Heart left ventricle (tissue), 16 donors: ENCODE data around the gene MSI1. TPM values are rescaled to one million over a fixed set of nuclear protein-coding genes. Genes with fewer than 3 reads are reported as not detected.

Experiments
- ATAC-seq, 4 donors: fragments of 200-7000 bp; cut with Tn5 transposase; one replicate each; pipeline ENCODE4 v1.9.1; 2020 to 2022; ENCODE audit warnings: moderate library complexity in 4 of 4, mild to moderate bottlenecking in 3 of 4, moderate number of reproducible peaks in 1 of 4
- DNase-seq, 5 donors: peaks; one replicate each; pipeline ENCODE4 v3.0.0-alpha.2; 2020
- H3K27ac ChIP-seq, 12 donors: fragments of 200-600 bp; sonication (generic) in 4 of 12; one replicate each; pipeline versions ENCODE4 v1.5.0 to v1.8.0; 2016 to 2022; ENCODE audit warnings: mild to moderate bottlenecking in 2 of 12
- H3K27me3 ChIP-seq, 9 donors: fragments of 200-600 bp; sonication (generic) in 2 of 9; one replicate each; pipeline versions ENCODE4 v1.5.1 to v1.8.0; 2016 to 2022; ENCODE audit warnings: mild to moderate bottlenecking in 3 of 9
- H3K36me3 ChIP-seq, 9 donors: fragments of 200-600 bp; sonication (generic) in 2 of 9; one replicate each; pipeline versions ENCODE4 v1.5.0 to v1.8.0; 2018 to 2022; ENCODE audit warnings: mild to moderate bottlenecking in 2 of 9
- H3K4me1 ChIP-seq, 12 donors: fragments of 200-600 bp; sonication (generic) in 4 of 12; one replicate each; pipeline versions ENCODE4 v1.5.0 to v1.8.0; 2016 to 2022; ENCODE audit warnings: mild to moderate bottlenecking in 3 of 12
- H3K4me3 ChIP-seq, 12 donors: fragments of 200-600 bp; sonication (generic) in 4 of 12; one replicate each; pipeline versions ENCODE4 v1.5.0 to v1.8.0; 2017 to 2022; ENCODE audit warnings: mild to moderate bottlenecking in 9 of 12, moderate library complexity in 4 of 12
- H3K9me3 ChIP-seq, 12 donors: fragments of 200-600 bp; sonication (generic) in 4 of 12; one replicate each; pipeline versions ENCODE4 v1.5.0 to v1.8.0; 2016 to 2022; ENCODE audit warnings: mild to moderate bottlenecking in 1 of 12
- CTCF ChIP-seq, 12 donors: fragments of 200-600 bp; sonication (generic) in 4 of 12; IDR thresholded peaks; one replicate each; pipeline versions ENCODE4 v1.5.0 to v1.8.0; 2018 to 2022; ENCODE audit warnings: antibody characterized with exemption in 12 of 12, mild to moderate bottlenecking in 5 of 12
- POLR2A ChIP-seq, 2 donors: fragments of 450-650 bp; IDR thresholded peaks; one replicate each; pipeline ENCODE4 v1.6.1; 2017; ENCODE audit warnings: antibody characterized with exemption in 2 of 2, mild to moderate bottlenecking in 2 of 2, moderate library complexity in 2 of 2
- WGBS, 4 donors: extraction: QIAGEN DNeasy Blood & Tissue Kit in 2 of 4; methylation state at CpG; one replicate each; pipeline versions ENCODE4 v1.1.5 to v1.1.7; 2013 to 2018; 5-methylcytosine and 5-hydroxymethylcytosine counted together
- intact Hi-C, 10 donors: fragments of 100-400 bp; cut with DNase I; formaldehyde crosslinking; loops; one replicate each; pipeline versions ENCODE4 v1.11.1 to v1.14.2; 2022
- polyA plus RNA-seq, 2 donors: library from polyadenylated mRNA; stranded (reverse); fragments of 200-250 nt; gene quantifications; one replicate each; pipeline ENCODE4 v1.2.3, GENCODE V29; 2013
- total RNA-seq, 9 donors: library from RNA; depleted of rRNA in 2 of 9; stranded (reverse); fragments of >200 nt in 2 of 9; fragmentation: NEBNext Ultra II Directional in 3 of 9; extraction: Animal tissue kit (Norgen Biotek cat#: 25700) in 3 of 9; gene quantifications; one replicate each; pipeline versions ENCODE4 v1.1.0 to v1.2.4, GENCODE V29; 2016 to 2023
- donor health status: ischemic (EF 13 %, LVEDD 7.1; RV severe dilation, severe dysfunction).
- donor health status: healthy with polysubstance abuse.
- donor health status: DM: no; HTN: yes; CAD: no.
- donor health status: DM: no; HTN: no; CAD: no.
- donor health status: ischemic (EF 25% LVEDD 6.9; RV normal size, moderate dysfunction).
- donor health status: ischemic (EF 25% LVEDD 5.7; RV mildly dilated, moderate dysfunction).
- donor health status: healthy.
- donor health status: DM: yes; HTN: yes; CAD: no.
- donor health status: ischemic (EF 35%, LVEDD 5.7; RV mildly dilated, moderate dysfunction).
- donor health status: nonischemic (EF 11% LVEDD 7.7; RV severe dilation, severe dysfunction).
- donor health status: DM: yes; HTN: yes; CAD: no.
- donor health status: PGD.
- donor health status: ischemic (EF 29% LVEDD 5.4; RV normal size, mild dysfunction).
- donor health status: nonischemic (EF 23%, LVEDD 6.1; RV moderate dilation, normal function).

MSI1 gene
- total and polyA plus RNA-seq, 11 donors: 2.1 to 8.7 (median 5.4) TPM

- H3K27ac ChIP-seq: no peak overlapping the region
- ATAC-seq: no peak
- H3K4me3 ChIP-seq: no peak overlapping the region
- DNase-seq: no peak
- peaks cover 0 to 11% (median 0%) of the 10 kb centered on the region in 9 donors for H3K36me3 ChIP-seq
- intact Hi-C loops: no loop called here
- 62 to 73% (median 64%) methylated on average over 16 to 19 of the region's 19 CpGs for WGBS, 4 donors
- peaks cover 0 to 24% (median 0%) of the 10 kb centered on the region in 9 donors for H3K27me3 ChIP-seq
- TF ChIP-seq POLR2A (IDR thresholded peaks at IDR 0.05): no peak
- TF ChIP-seq CTCF (IDR thresholded peaks at IDR 0.05): no peak
- H3K4me1 ChIP-seq: peaks cover 0 to 18% (median 4%) of the 10 kb centered on the region in 12 donors
- H3K9me3 ChIP-seq: no peaks in the 10 kb centered on the region
Measured at GRCh38 chr12:120358412-120359100, 10.4 kb downstream of the MSI1 start.

- intact Hi-C loops: loop anchor here in 2 of 10 donors (2.0 kb wide), 1 partner anchor 74 kb away; no protein-coding TSS in a partner anchor
- Histone ChIP-seq H3K36me3 (peaks cover 0 to 11% (median 0%) of the 10 kb centered on the region in 9 donors), H3K4me3 (no peak overlapping the region), H3K27me3 (peaks cover 0 to 17% (median 0%) of the 10 kb centered on the region in 9 donors), H3K4me1 (peaks cover 0 to 14% (median 4%) of the 10 kb centered on the region in 12 donors), H3K9me3 (no peaks in the 10 kb centered on the region), H3K27ac (peak overlapping the region in 1 of 12 donors; percentile 28)
- TF ChIP-seq CTCF (IDR thresholded peaks at IDR 0.05): no peak
- TF ChIP-seq POLR2A (IDR thresholded peaks at IDR 0.05): no peak
- ATAC-seq (no peak), DNase-seq (no peak)
- 77 to 91% (median 82%) methylated on average over 5 of the region's 5 CpGs for WGBS, 4 donors
Measured at GRCh38 chr12:120357104-120357503, 11.9 kb downstream of the MSI1 start.

GRCh38 chr12:120356567-120357030, 12.4 kb downstream of the MSI1 start:
- H3K9me3 ChIP-seq: no peaks in the 10 kb centered on the region
- peaks cover 0 to 11% (median 0%) of the 10 kb centered on the region in 9 donors for H3K36me3 ChIP-seq
- intact Hi-C loops: loop anchor here (1.0 to 2.0 kb wide), 2 partner anchors 74 kb away; no protein-coding TSS in a partner anchor
- H3K27ac ChIP-seq: peak overlapping the region in 1 of 12 donors; percentile 28
- TF ChIP-seq POLR2A (IDR thresholded peaks at IDR 0.05) (no peak), CTCF (IDR thresholded peaks at IDR 0.05) (peak; percentile 79 to 90 (median 84))
- WGBS, 4 donors: 42 to 54% (median 50%) methylated on average over 12 to 13 of the region's 13 CpGs
- H3K4me1 ChIP-seq: peaks cover 0 to 9% (median 2%) of the 10 kb centered on the region in 12 donors
- no peak overlapping the region for H3K4me3 ChIP-seq
- ATAC-seq: peak; percentile 87 to 96 (median 93)
- peak; percentile 76 to 83 (median 80) for DNase-seq
- peaks cover 0 to 14% (median 0%) of the 10 kb centered on the region in 9 donors for H3K27me3 ChIP-seq

- ATAC-seq: no peak
Measured at GRCh38 chr12:120353556-120354317, 15.2 kb downstream of the MSI1 start.

More at GRCh38 chr12:120353556-120354317, 15.2 kb downstream of the MSI1 start:
- TF ChIP-seq CTCF (IDR thresholded peaks at IDR 0.05): no peak
- no peak for TF ChIP-seq POLR2A (IDR thresholded peaks at IDR 0.05)
- Histone ChIP-seq H3K4me3 (no peak overlapping the region), H3K36me3 (peaks cover 0 to 11% (median 0%) of the 10 kb centered on the region in 9 donors), H3K4me1 (peaks cover 0 to 4% (median 0%) of the 10 kb centered on the region in 12 donors), H3K9me3 (no peaks in the 10 kb centered on the region), H3K27me3 (no peaks in the 10 kb centered on the region), H3K27ac (no peak overlapping the region)
- intact Hi-C loops: no loop called here
- 82 to 96% (median 90%) methylated on average over 4 of the region's 4 CpGs for WGBS, 4 donors
- no peak for DNase-seq
